ENCODE results near the gene CD4. TPM values are rescaled to one million over a fixed set of nuclear protein-coding genes. Genes with fewer than 3 reads are reported as not detected.

Gene CD4
- total RNA-seq, 1 experiment from 2014 or later = 0.42 TPM

- Histone ChIP-seq H3K27ac (ENCODE audit: low read depth, low read length) (peak overlapping the region; percentile 77), H3K27me3 (ENCODE audit: insufficient read depth, low read length) (no peaks in the 10 kb centered on the region), H3K9me2 (ENCODE audit: insufficient read depth) (no peaks in the 10 kb centered on the region), H3K9ac (ENCODE audit: low read length) (peak overlapping the region; percentile 89), H3K79me2 (ENCODE audit: insufficient read depth, low read length) (peaks cover 49% of the 10 kb centered on the region), H3K4me3 (replicated peaks in 1 of 2; ENCODE audit: low read depth in 1 of 2, low read length in 2 of 2) (peak overlapping the region; percentile 67 to 94), H3K9me3 (ENCODE audit: control insufficient read depth in 1 of 2, insufficient read depth in 1 of 2, low read depth in 1 of 2, low read length in 2 of 2) (no peaks in the 10 kb centered on the region), H4K20me1 (ENCODE audit: insufficient read depth) (no peaks in the 10 kb centered on the region), H3K36me3 (ENCODE audit: control insufficient read depth in 1 of 2, insufficient read depth in 2 of 2, low read length in 2 of 2) (peaks cover 27 to 48% of the 10 kb centered on the region in 2 experiments; a peak in 3 of 4 replicates), H2AFZ (ENCODE audit: low read depth, low read length, poor library complexity, severe bottlenecking) (no peak overlapping the region), H3K4me2 (ENCODE audit: low read length) (peak overlapping the region; percentile 100), H3K4me1 (ENCODE audit: control insufficient read depth in 1 of 2, insufficient read depth in 2 of 2, low read length in 2 of 2) (peaks cover 15 to 31% of the 10 kb centered on the region in 2 experiments)
- intact Hi-C loops (cut with micrococcal nuclease) = loop anchor here (5.0 kb wide), 1 partner anchor 243 kb away; the partner anchor contains the start of gene CHD4
- ChIA-PET POLR2A (interaction anchor here (0.9 to 8.9 kb wide), 13 partner anchors 10 to 316 kb away, joined by 3 to 186 read pairs (median 12); partner anchors contain the start of genes C12orf57, GAPDH, GNB3 and MLF2), RAD21 (ENCODE audit: low non-redundant PET in 1 of 2, low total read pairs in 2 of 2, uncharacterized antibody in 2 of 2, unreplicated experiment in 2 of 2) (no interaction called here), CTCF (interaction anchor here (1.4 to 3.4 kb wide), 6 partner anchors 17 to 97 kb away, joined by 5 to 38 read pairs (median 22); partner anchors contain the start of genes MLF2, P3H3 and SPSB2)
- TF ChIP-seq, protein P1, sequence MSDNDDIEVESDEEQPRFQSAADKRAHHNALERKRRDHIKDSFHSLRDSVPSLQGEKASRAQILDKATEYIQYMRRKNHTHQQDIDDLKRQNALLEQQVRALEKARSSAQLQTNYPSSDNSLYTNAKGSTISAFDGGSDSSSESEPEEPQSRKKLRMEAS (IDR thresholded peaks at IDR 0.05) = no peak
- TF ChIP-seq ATF3 (IDR thresholded peaks at IDR 0.05) (no peak), POLR2A (IDR thresholded peaks at IDR 0.05; ENCODE audit: borderline replicate concordance, extremely low read depth, insufficient read depth, insufficient read length) (no peak), REST (IDR thresholded peaks at IDR 0.05; ENCODE audit: low read depth) (no peak)
- DNase-seq (ENCODE audit: low read depth, low spot score) (no peak), ATAC-seq (no peak)
- TSS peak; percentile 82 for BruUV-seq (replicated peaks)
These were observed 61.4 kb downstream of the CD4 start for GRCh38 chr12:6850796-6851152.
